Calu3 (cell line): ENCODE results near the gene HNRNPA2B1. TPM values are rescaled to one million over a fixed set of nuclear protein-coding genes. Genes with fewer than 3 reads are reported as not detected.
"Not testable (repeated sequence)": the region's sequence is repeated elsewhere in the genome, so short reads cannot be mapped to it uniquely, and the experiment has no call there.

Source experiments
- BruUV-seq: library from RNA; stranded (reverse); fragments of 400-500 nt; replicated peaks from 2 replicates; lab custom pipeline; 2021; lab: Mats Ljungman, UMichigan
- CTCF ChIA-PET: fragments of 300-600 bp; sonication (Branson Sonifier 250); formaldehyde crosslinking; loops from one replicate; lab custom pipeline; 2022; ENCODE audit warnings: antibody characterized with exemption; lab: Charles Lee
- DNase-seq: peaks from one replicate; pipeline ENCODE4 v3.0.0; 2022
- H3K27ac Mint-ChIP-seq: one replicate; pipeline ENCODE4 v1.8.0; 2022; ENCODE audit warnings: mixed read lengths; ENCODE audit not compliant: unreplicated experiment
- H3K27me3 Mint-ChIP-seq: one replicate; pipeline ENCODE4 v1.8.0; 2022; ENCODE audit warnings: mixed read lengths; ENCODE audit not compliant: unreplicated experiment
- H3K36me3 Mint-ChIP-seq: one replicate; pipeline ENCODE4 v1.8.0; 2022; ENCODE audit warnings: mild to moderate bottlenecking, moderate library complexity, mixed read lengths; ENCODE audit not compliant: insufficient read depth, unreplicated experiment
- H3K4me1 Mint-ChIP-seq: one replicate; pipeline ENCODE4 v1.8.0; 2022; ENCODE audit warnings: mild to moderate bottlenecking, low read depth, mixed read lengths; ENCODE audit not compliant: unreplicated experiment
- H3K4me3 Mint-ChIP-seq: one replicate; pipeline ENCODE4 v1.8.0; 2022; ENCODE audit warnings: mild to moderate bottlenecking, low read depth, moderate library complexity, mixed read lengths; ENCODE audit not compliant: unreplicated experiment
- H3K9me3 Mint-ChIP-seq: one replicate; pipeline ENCODE4 v1.8.0; 2022; ENCODE audit warnings: low read depth, mixed read lengths; ENCODE audit not compliant: unreplicated experiment
- intact Hi-C: fragments of 100-400 bp; cut with micrococcal nuclease; formaldehyde crosslinking; loops from one replicate; pipeline ENCODE4 v1.10.0; 2022; ENCODE audit not compliant: unreplicated experiment
- total RNA-seq: library from RNA; stranded (reverse); gene quantifications from 2 replicates; pipeline ENCODE4 v1.2.3, GENCODE V29; 2022
- TF ChIP-seq, protein P1 (sequence below): fragments of 200-600 bp; IDR thresholded peaks from one replicate; pipeline ENCODE4 v1.8.0; 2022; ENCODE audit warnings: antibody characterized with exemption; ENCODE audit not compliant: unreplicated experiment

HNRNPA2B1 gene
- total RNA-seq, 1 experiment from 2014 or later: 924 TPM

DNA sequence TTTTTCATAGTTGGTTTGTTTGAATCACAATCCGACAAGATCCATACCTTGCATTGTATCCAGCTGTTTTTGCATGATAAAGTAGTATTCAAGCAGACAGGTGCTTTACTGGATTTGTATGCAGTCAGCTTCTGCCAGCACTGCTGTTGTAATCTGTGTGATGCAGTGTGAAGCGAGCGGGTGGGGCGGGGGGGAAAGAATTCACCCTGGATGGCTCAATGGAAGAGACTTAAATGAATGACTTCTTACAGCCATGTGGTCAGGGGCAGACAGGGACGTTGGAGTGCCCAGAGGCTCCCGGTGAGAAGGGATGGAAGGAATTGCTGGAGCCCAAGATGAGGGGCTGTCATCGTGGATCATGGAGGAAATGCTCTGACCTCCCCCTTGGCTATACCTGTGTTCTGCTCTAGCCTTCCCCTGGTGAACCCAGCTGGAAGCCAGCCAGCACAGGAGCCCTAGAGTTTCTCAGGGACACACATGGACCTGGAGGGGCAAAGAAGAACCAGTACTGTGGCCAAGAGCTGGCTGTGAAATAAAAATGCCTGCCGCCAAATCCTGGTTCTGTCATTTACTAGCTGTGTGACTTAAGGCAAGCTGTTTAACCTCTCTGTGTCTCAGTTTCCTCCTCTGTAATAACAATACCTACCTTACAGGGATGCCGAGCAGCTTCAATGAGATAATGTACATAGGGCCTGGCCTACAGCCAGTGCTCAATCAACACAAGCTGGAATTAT, 34.4 kb downstream of the HNRNPA2B1 start:
- intact Hi-C loops: loop anchor here (5.0 kb wide), 1 partner anchor 274 kb away; no protein-coding TSS in a partner anchor
- Mint-ChIP-seq H3K4me1 (peaks cover 55% of the 10 kb centered on the region), H3K4me3 (no peak overlapping the region), H3K36me3 (peaks cover 49% of the 10 kb centered on the region), H3K27ac (peak overlapping the region; percentile 83), H3K27me3 (no peaks in the 10 kb centered on the region), H3K9me3 (no peaks in the 10 kb centered on the region)
- no peak for DNase-seq
- BruUV-seq: no TSS peak
- TF ChIP-seq, protein P1, sequence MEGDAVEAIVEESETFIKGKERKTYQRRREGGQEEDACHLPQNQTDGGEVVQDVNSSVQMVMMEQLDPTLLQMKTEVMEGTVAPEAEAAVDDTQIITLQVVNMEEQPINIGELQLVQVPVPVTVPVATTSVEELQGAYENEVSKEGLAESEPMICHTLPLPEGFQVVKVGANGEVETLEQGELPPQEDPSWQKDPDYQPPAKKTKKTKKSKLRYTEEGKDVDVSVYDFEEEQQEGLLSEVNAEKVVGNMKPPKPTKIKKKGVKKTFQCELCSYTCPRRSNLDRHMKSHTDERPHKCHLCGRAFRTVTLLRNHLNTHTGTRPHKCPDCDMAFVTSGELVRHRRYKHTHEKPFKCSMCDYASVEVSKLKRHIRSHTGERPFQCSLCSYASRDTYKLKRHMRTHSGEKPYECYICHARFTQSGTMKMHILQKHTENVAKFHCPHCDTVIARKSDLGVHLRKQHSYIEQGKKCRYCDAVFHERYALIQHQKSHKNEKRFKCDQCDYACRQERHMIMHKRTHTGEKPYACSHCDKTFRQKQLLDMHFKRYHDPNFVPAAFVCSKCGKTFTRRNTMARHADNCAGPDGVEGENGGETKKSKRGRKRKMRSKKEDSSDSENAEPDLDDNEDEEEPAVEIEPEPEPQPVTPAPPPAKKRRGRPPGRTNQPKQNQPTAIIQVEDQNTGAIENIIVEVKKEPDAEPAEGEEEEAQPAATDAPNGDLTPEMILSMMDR: no peak
- CTCF ChIA-PET: interaction anchor here (0.7 to 2.7 kb wide), 3 partner anchors 9 to 529 kb away, joined by 4 to 18 read pairs (median 7); no protein-coding TSS in a partner anchor

- H3K4me3 Mint-ChIP-seq, intact Hi-C loops, BruUV-seq, H3K9me3 Mint-ChIP-seq, H3K27me3 Mint-ChIP-seq, DNase-seq, CTCF ChIA-PET, H3K27ac Mint-ChIP-seq: not testable (repeated sequence)
- Mint-ChIP-seq H3K36me3 (peaks cover 28% of the 10 kb centered on the region), H3K4me1 (peaks cover 60% of the 10 kb centered on the region)
Measured at GRCh38 chr7:26163804-26164203, 36.7 kb downstream of the HNRNPA2B1 start.

- no peak overlapping the region for H3K4me3 Mint-ChIP-seq
- no peak for DNase-seq
- no peaks in the 10 kb centered on the region for H3K9me3 Mint-ChIP-seq
- peaks cover 25% of the 10 kb centered on the region for H3K36me3 Mint-ChIP-seq
- intact Hi-C loops: no loop called here
- no peaks in the 10 kb centered on the region for H3K27me3 Mint-ChIP-seq
- BruUV-seq: no TSS peak
- H3K27ac Mint-ChIP-seq: no peak overlapping the region
- TF ChIP-seq, protein P1: no peak
- H3K4me1 Mint-ChIP-seq: peaks cover 68% of the 10 kb centered on the region
- CTCF ChIA-PET: interaction anchor here (0.5 kb wide), 1 partner anchor 52 kb away, joined by 4 read pairs; no protein-coding TSS in a partner anchor
Measured at GRCh38 chr7:26162431-26162830, 38.1 kb downstream of the HNRNPA2B1 start.

DNA sequence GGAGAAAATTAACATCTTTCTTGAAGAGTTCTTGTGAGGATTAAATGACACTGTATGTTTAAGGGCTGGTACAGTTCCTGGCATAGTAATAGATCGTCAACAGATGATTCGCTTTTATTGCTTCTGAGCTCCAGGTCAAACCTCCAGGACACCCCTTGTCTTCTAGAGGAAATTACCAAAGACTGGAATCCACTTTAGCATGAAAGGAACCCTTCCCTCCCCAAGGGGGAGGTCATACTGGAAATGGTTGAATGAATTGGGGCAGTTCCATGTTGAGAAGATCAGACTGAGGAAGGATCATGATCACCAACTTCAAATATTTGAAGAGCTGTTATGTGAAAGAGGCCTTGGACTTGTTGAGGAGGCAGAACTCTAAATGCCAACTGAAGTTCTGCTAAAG, 39.6 kb downstream of the HNRNPA2B1 start:
- no peaks in the 10 kb centered on the region for H3K9me3 Mint-ChIP-seq
- no TSS peak for BruUV-seq
- no peak for DNase-seq
- intact Hi-C loops: no loop called here
- no peak overlapping the region for H3K4me3 Mint-ChIP-seq
- H3K4me1 Mint-ChIP-seq: peaks cover 68% of the 10 kb centered on the region
- H3K36me3 Mint-ChIP-seq: peaks cover 21% of the 10 kb centered on the region
- TF ChIP-seq, protein P1: no peak
- CTCF ChIA-PET: interaction anchor here (0.7 kb wide), 1 partner anchor 209 kb away, joined by 7 read pairs; no protein-coding TSS in a partner anchor
- no peak overlapping the region for H3K27ac Mint-ChIP-seq
- no peaks in the 10 kb centered on the region for H3K27me3 Mint-ChIP-seq
